Ovary (tissue), 3 donors: ENCODE results near the gene RNF133.

Source experiments
- CTCF ChIP-seq, 3 donors: fragments of 450-650 bp in 2 of 3; fragments of 200-600 bp in 1 of 3; IDR thresholded peaks; one replicate each; pipeline versions ENCODE4 v1.5.1 to v1.8.0; 2016 to 2022; ENCODE audit warnings: antibody characterized with exemption in 3 of 3, mild to moderate bottlenecking in 1 of 3
- EP300 ChIP-seq: sonication (generic); formaldehyde crosslinking; IDR thresholded peaks from one replicate; pipeline ENCODE4 v1.6.1; 2017; ENCODE audit warnings: antibody characterized with exemption
- POLR2A ChIP-seq: fragments of 450-650 bp; IDR thresholded peaks from one replicate; pipeline ENCODE4 v1.6.1; 2017; ENCODE audit warnings: antibody characterized with exemption, mild to moderate bottlenecking, moderate library complexity
- donor health status: DM: no; HTN: no; CAD: no.

GRCh38 chr7:122688400-122688998 lies 10.4 kb downstream of the RNF133 start:
- TF ChIP-seq CTCF (IDR thresholded peaks at IDR 0.05) (no peak), POLR2A (no peak), EP300 (no peak)
